ENCODE results near the gene BHLHA9.

The BHLHA9 gene

GRCh38 chr17:1315891-1316403, 45.7 kb downstream of the BHLHA9 start:
- no peak for TF ChIP-seq CTCF (IDR thresholded peaks at IDR 0.05; ENCODE audit: borderline replicate concordance, extremely low read depth, low read length, poor library complexity, severe bottlenecking)
- TF ChIP-seq EZH2 (IDR thresholded peaks at IDR 0.05; ENCODE audit: borderline replicate concordance, low read depth, low read length, severe bottlenecking), result no peak

More at GRCh38 chr17:1315891-1316403, 45.7 kb downstream of the BHLHA9 start:
- H3K9me3 ChIP-seq (ENCODE audit: insufficient read depth, low read length, severe bottlenecking), result no peaks in the 10 kb centered on the region
- H3K36me3 ChIP-seq (ENCODE audit: insufficient read depth, low read length), result no peaks in the 10 kb centered on the region
- H3K4me1 ChIP-seq (ENCODE audit: insufficient read depth, low read length), result no peaks in the 10 kb centered on the region
- no peak for DNase-seq
- H3K79me2 ChIP-seq (ENCODE audit: insufficient read depth, low read length), result no peaks in the 10 kb centered on the region
- H2AFZ ChIP-seq (ENCODE audit: low read depth, low read length), result no peak overlapping the region
- H3K4me3 ChIP-seq (ENCODE audit: low read depth in 1 of 2, low read length in 2 of 2), result no peak overlapping the region
- H3K27ac ChIP-seq (ENCODE audit: low read length), result no peak overlapping the region
- H4K20me1 ChIP-seq (ENCODE audit: insufficient read depth, low read length), result no peaks in the 10 kb centered on the region
- H3K27me3 ChIP-seq (ENCODE audit: insufficient read depth, low read length, poor library complexity), result no peaks in the 10 kb centered on the region
- no peak for ATAC-seq (ENCODE audit: insufficient read depth, low read depth)
- no peak overlapping the region for H3K9ac ChIP-seq (ENCODE audit: low read depth, low read length)
- no peak overlapping the region for H3K4me2 ChIP-seq (ENCODE audit: insufficient read depth, low read length)
